ENCODE results near the gene ZNF766. TPM values are rescaled to one million over a fixed set of nuclear protein-coding genes. Genes with fewer than 3 reads are reported as not detected.

ZNF766 gene
- total and polyA plus RNA-seq, 2 donors from 2014 or later, result 8.4 to 22.8 TPM

GRCh38 chr19:52227196-52227940 is 42.0 kb upstream of the ZNF766 start:
- Histone ChIP-seq H3K27me3 (ENCODE audit: control insufficient read depth, insufficient read depth, low read length) (no peaks in the 10 kb centered on the region), H3K9me3 (ENCODE audit: control insufficient read depth in 2 of 3, insufficient read depth in 1 of 3, low read length in 3 of 3) (no peaks in the 10 kb centered on the region), H3K4me3 (ENCODE audit: low read length in 3 of 3) (no peak overlapping the region), H3K4me1 (ENCODE audit: control insufficient read depth in 2 of 3, insufficient read depth in 2 of 3, low read depth in 1 of 3, low read length in 3 of 3) (no peaks in the 10 kb centered on the region), H3K27ac (ENCODE audit: low read depth in 2 of 2, low read length in 2 of 2) (no peak overlapping the region), H3K36me3 (ENCODE audit: control insufficient read depth in 2 of 3, insufficient read depth in 3 of 3, low read length in 3 of 3) (peaks cover 9 to 39% (median 32%) of the 10 kb centered on the region in 3 donors), H3K9ac (ENCODE audit: low read length in 3 of 3) (no peak overlapping the region)
- no peak for FAIRE-seq
- DNase-seq, result no peak
- intact Hi-C loops (cut with DNase I), result no loop called here
- TF ChIP-seq, protein P1, sequence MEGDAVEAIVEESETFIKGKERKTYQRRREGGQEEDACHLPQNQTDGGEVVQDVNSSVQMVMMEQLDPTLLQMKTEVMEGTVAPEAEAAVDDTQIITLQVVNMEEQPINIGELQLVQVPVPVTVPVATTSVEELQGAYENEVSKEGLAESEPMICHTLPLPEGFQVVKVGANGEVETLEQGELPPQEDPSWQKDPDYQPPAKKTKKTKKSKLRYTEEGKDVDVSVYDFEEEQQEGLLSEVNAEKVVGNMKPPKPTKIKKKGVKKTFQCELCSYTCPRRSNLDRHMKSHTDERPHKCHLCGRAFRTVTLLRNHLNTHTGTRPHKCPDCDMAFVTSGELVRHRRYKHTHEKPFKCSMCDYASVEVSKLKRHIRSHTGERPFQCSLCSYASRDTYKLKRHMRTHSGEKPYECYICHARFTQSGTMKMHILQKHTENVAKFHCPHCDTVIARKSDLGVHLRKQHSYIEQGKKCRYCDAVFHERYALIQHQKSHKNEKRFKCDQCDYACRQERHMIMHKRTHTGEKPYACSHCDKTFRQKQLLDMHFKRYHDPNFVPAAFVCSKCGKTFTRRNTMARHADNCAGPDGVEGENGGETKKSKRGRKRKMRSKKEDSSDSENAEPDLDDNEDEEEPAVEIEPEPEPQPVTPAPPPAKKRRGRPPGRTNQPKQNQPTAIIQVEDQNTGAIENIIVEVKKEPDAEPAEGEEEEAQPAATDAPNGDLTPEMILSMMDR (IDR thresholded peaks at IDR 0.05; ENCODE audit: borderline replicate concordance, extremely low read depth, insufficient read depth), result no peak

- no peaks in the 10 kb centered on the region for H3K27me3 ChIP-seq (ENCODE audit: control insufficient read depth, insufficient read depth, low read length)
- H3K4me1 ChIP-seq (ENCODE audit: control insufficient read depth in 2 of 3, insufficient read depth in 2 of 3, low read depth in 1 of 3, low read length in 3 of 3), result no peaks in the 10 kb centered on the region
- DNase-seq (no peak), FAIRE-seq (no peak)
- peaks cover 7 to 34% (median 32%) of the 10 kb centered on the region in 3 donors for H3K36me3 ChIP-seq (ENCODE audit: control insufficient read depth in 2 of 3, insufficient read depth in 3 of 3, low read length in 3 of 3)
- intact Hi-C loops (cut with DNase I), result no loop called here
- no peak overlapping the region for H3K27ac ChIP-seq (ENCODE audit: low read depth in 2 of 2, low read length in 2 of 2)
- no peak overlapping the region for H3K9ac ChIP-seq (ENCODE audit: low read length in 3 of 3)
- no peaks in the 10 kb centered on the region for H3K9me3 ChIP-seq (ENCODE audit: control insufficient read depth in 2 of 3, insufficient read depth in 1 of 3, low read length in 3 of 3)
- no peak overlapping the region for H3K4me3 ChIP-seq (ENCODE audit: low read length in 3 of 3)
- TF ChIP-seq, protein P1 (IDR thresholded peaks at IDR 0.05; ENCODE audit: borderline replicate concordance, extremely low read depth, insufficient read depth), result no peak
Observed at GRCh38 chr19:52227980-52228379, 41.4 kb upstream of the ZNF766 start.

- FAIRE-seq, result no peak
- Histone ChIP-seq H3K4me3 (ENCODE audit: low read length in 3 of 3) (no peak overlapping the region), H3K36me3 (ENCODE audit: control insufficient read depth in 2 of 3, insufficient read depth in 3 of 3, low read length in 3 of 3) (peaks cover 4 to 22% (median 19%) of the 10 kb centered on the region in 3 donors)
Observed at GRCh38 chr19:52229524-52229923, 39.9 kb upstream of the ZNF766 start.

More at GRCh38 chr19:52229524-52229923, 39.9 kb upstream of the ZNF766 start:
- Histone ChIP-seq H3K27me3 (ENCODE audit: control insufficient read depth, insufficient read depth, low read length) (no peaks in the 10 kb centered on the region), H3K9ac (ENCODE audit: low read length in 3 of 3) (no peak overlapping the region), H3K27ac (ENCODE audit: low read depth in 2 of 2, low read length in 2 of 2) (no peak overlapping the region), H3K9me3 (ENCODE audit: control insufficient read depth in 2 of 3, insufficient read depth in 1 of 3, low read length in 3 of 3) (no peaks in the 10 kb centered on the region), H3K4me1 (ENCODE audit: control insufficient read depth in 2 of 3, insufficient read depth in 2 of 3, low read depth in 1 of 3, low read length in 3 of 3) (no peaks in the 10 kb centered on the region)
- no peak for DNase-seq
- TF ChIP-seq, protein P1 (IDR thresholded peaks at IDR 0.05; ENCODE audit: borderline replicate concordance, extremely low read depth, insufficient read depth), result no peak
- intact Hi-C loops (cut with DNase I), result no loop called here

Data from kidney (tissue), 14 donors.